Nephron (organoid): ENCODE data around the gene SGPP2.

ENCODE experiments used
- H3K27ac Mint-ChIP-seq, 3 experiments: 2 replicates each; pipeline ENCODE4 v1.8.0; 2020; ENCODE audit warnings: mixed read lengths in 3 of 3, mild to moderate bottlenecking in 2 of 3, moderate library complexity in 1 of 3
- H3K27me3 Mint-ChIP-seq: 2 replicates; pipeline ENCODE4 v1.8.0; 2021; ENCODE audit warnings: low read depth, mild to moderate bottlenecking, moderate library complexity, mixed read lengths
- H3K36me3 Mint-ChIP-seq: 2 replicates; pipeline ENCODE4 v1.8.0; 2020; ENCODE audit warnings: low read depth, mixed read lengths
- H3K4me1 Mint-ChIP-seq: 2 replicates; pipeline ENCODE4 v1.8.0; 2020; ENCODE audit warnings: mixed read lengths
- H3K4me3 Mint-ChIP-seq, 3 experiments: 2 replicates each; pipeline ENCODE4 v1.8.0; 2020; ENCODE audit warnings: mild to moderate bottlenecking in 3 of 3, mixed read lengths in 3 of 3, moderate library complexity in 2 of 3
- H3K9me3 Mint-ChIP-seq: 2 replicates; pipeline ENCODE4 v1.8.0; 2020; ENCODE audit warnings: mixed read lengths
- CTCF ChIP-seq, 3 experiments: fragments of 200-600 bp; sonication (generic); IDR thresholded peaks; one replicate each; pipeline ENCODE4 v1.5.0; 2021; ENCODE audit warnings: antibody characterized with exemption in 3 of 3; ENCODE audit not compliant: unreplicated experiment in 3 of 3

Gene SGPP2

GRCh38 chr2:222594679-222595078, 170.3 kb downstream of the SGPP2 start:
- no peak overlapping the region for H3K27ac Mint-ChIP-seq
- no peaks in the 10 kb centered on the region for H3K4me1 Mint-ChIP-seq
- no peaks in the 10 kb centered on the region for H3K9me3 Mint-ChIP-seq
- no peak overlapping the region for H3K4me3 Mint-ChIP-seq
- peaks cover 55% of the 10 kb centered on the region for H3K36me3 Mint-ChIP-seq
- no peaks in the 10 kb centered on the region for H3K27me3 Mint-ChIP-seq
- TF ChIP-seq CTCF (IDR thresholded peaks at IDR 0.05; ENCODE audit: unreplicated experiment in 3 of 3), result no peak

- TF ChIP-seq CTCF (IDR thresholded peaks at IDR 0.05; ENCODE audit: unreplicated experiment in 3 of 3), result no peak
- Mint-ChIP-seq H3K27ac (no peak overlapping the region), H3K36me3 (peaks cover 52% of the 10 kb centered on the region), H3K4me1 (no peaks in the 10 kb centered on the region), H3K27me3 (no peaks in the 10 kb centered on the region), H3K4me3 (no peak overlapping the region), H3K9me3 (no peaks in the 10 kb centered on the region)
Measured at GRCh38 chr2:222595581-222595980, 171.2 kb downstream of the SGPP2 start.

- TF ChIP-seq CTCF (IDR thresholded peaks at IDR 0.05; ENCODE audit: unreplicated experiment in 3 of 3), result no peak
- Mint-ChIP-seq H3K36me3 (peaks cover 33% of the 10 kb centered on the region), H3K9me3 (no peaks in the 10 kb centered on the region), H3K27me3 (no peaks in the 10 kb centered on the region), H3K4me3 (no peak overlapping the region), H3K27ac (no peak overlapping the region), H3K4me1 (no peaks in the 10 kb centered on the region)
Measured at GRCh38 chr2:222598611-222599010, 174.3 kb downstream of the SGPP2 start.

- H3K4me3 Mint-ChIP-seq, result no peak overlapping the region
- no peaks in the 10 kb centered on the region for H3K27me3 Mint-ChIP-seq
- no peak overlapping the region for H3K27ac Mint-ChIP-seq
- H3K9me3 Mint-ChIP-seq, result no peaks in the 10 kb centered on the region
- H3K36me3 Mint-ChIP-seq, result peaks cover 17% of the 10 kb centered on the region
- no peaks in the 10 kb centered on the region for H3K4me1 Mint-ChIP-seq
- TF ChIP-seq CTCF (IDR thresholded peaks at IDR 0.05; ENCODE audit: unreplicated experiment in 3 of 3), result no peak
Measured at GRCh38 chr2:222603501-222603900, 179.2 kb downstream of the SGPP2 start.

- Mint-ChIP-seq H3K27me3 (no peaks in the 10 kb centered on the region), H3K27ac (no peak overlapping the region), H3K4me1 (no peaks in the 10 kb centered on the region), H3K9me3 (no peaks in the 10 kb centered on the region), H3K4me3 (no peak overlapping the region), H3K36me3 (peaks cover 10% of the 10 kb centered on the region)
- TF ChIP-seq CTCF (IDR thresholded peaks at IDR 0.05; ENCODE audit: unreplicated experiment in 3 of 3), result no peak
Measured at GRCh38 chr2:222604749-222605515, 180.6 kb downstream of the SGPP2 start.

DNA sequence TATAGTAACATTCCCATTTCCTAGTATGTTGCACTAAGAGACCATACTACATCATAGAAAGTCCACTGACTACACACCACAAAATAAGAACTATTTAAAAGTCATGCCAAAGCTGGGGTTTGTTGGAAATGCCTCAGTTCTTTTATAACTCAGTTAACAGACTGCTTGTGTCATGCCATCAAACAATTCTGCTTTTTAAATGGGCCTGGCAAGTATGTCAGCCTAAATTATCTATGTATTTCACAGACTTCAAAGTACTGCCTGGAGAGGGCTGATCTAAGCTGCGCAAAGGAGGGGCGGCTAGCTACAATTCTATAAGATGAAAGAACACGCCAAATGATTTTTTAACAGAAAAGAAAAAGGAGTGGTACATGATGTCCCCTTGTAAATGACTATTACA, 182.0 kb downstream of the SGPP2 start:
- Mint-ChIP-seq H3K9me3 (no peaks in the 10 kb centered on the region), H3K4me3 (no peak overlapping the region), H3K27ac (no peak overlapping the region), H3K27me3 (no peaks in the 10 kb centered on the region), H3K36me3 (peaks cover 16% of the 10 kb centered on the region), H3K4me1 (no peaks in the 10 kb centered on the region)
- TF ChIP-seq CTCF (IDR thresholded peaks at IDR 0.05; ENCODE audit: unreplicated experiment in 3 of 3), result no peak
